Fibroblast of mammary gland (primary cell): ENCODE measurements around the gene VWF.

Experiments
- DNase-seq: peaks from one replicate; pipeline ENCODE4 v3.0.0-alpha.2; 2010; ENCODE audit warnings: low read depth
- H3K4me3 ChIP-seq: 2 replicates; pipeline ENCODE4 v1.5.1; 2011; ENCODE audit warnings: low read depth, mild to moderate bottlenecking, low read length, moderate library complexity; ENCODE audit not compliant: control insufficient read depth
- TF ChIP-seq, protein P1 (sequence below): conservative IDR thresholded peaks from 2 replicates; pipeline ENCODE4 v1.5.1; 2011; ENCODE audit warnings: low read depth, low read length, inconsistent platforms; ENCODE audit not compliant: control insufficient read depth, insufficient read depth

The VWF gene

GRCh38 chr12:5988659-5989116, 135.8 kb downstream of the VWF start:
- no peak overlapping the region for H3K4me3 ChIP-seq
- peak; percentile 71 for DNase-seq
- TF ChIP-seq, protein P1, sequence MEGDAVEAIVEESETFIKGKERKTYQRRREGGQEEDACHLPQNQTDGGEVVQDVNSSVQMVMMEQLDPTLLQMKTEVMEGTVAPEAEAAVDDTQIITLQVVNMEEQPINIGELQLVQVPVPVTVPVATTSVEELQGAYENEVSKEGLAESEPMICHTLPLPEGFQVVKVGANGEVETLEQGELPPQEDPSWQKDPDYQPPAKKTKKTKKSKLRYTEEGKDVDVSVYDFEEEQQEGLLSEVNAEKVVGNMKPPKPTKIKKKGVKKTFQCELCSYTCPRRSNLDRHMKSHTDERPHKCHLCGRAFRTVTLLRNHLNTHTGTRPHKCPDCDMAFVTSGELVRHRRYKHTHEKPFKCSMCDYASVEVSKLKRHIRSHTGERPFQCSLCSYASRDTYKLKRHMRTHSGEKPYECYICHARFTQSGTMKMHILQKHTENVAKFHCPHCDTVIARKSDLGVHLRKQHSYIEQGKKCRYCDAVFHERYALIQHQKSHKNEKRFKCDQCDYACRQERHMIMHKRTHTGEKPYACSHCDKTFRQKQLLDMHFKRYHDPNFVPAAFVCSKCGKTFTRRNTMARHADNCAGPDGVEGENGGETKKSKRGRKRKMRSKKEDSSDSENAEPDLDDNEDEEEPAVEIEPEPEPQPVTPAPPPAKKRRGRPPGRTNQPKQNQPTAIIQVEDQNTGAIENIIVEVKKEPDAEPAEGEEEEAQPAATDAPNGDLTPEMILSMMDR: peak; percentile 95

GRCh38 chr12:5988088-5988487, 136.4 kb downstream of the VWF start:
- TF ChIP-seq, protein P1: no peak
- no peak for DNase-seq
- H3K4me3 ChIP-seq: no peak overlapping the region

DNA sequence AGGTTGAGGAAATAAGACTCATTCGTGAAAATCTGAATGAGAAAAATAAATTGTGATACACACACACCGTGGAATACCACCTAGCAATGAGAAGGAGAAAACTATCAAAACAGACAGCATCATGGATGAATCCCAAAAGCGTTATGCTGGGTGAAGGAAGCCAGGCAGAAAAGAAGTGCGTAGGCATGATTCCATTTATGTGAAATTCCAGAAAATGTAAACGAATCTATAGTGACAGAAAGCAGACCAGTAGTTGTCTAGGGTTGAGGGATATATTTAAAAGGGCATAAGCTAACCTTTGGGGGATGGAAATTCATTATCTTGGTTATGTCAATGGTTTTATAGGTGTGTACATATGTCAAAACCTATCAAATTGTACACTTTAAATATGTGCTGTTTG, 136.9 kb downstream of the VWF start:
- DNase-seq: no peak
- TF ChIP-seq, protein P1: no peak
- H3K4me3 ChIP-seq: no peak overlapping the region

- DNase-seq: no peak
- TF ChIP-seq, protein P1: no peak
- no peak overlapping the region for H3K4me3 ChIP-seq
Observed at GRCh38 chr12:5985471-5985870, 139.0 kb downstream of the VWF start.

DNA sequence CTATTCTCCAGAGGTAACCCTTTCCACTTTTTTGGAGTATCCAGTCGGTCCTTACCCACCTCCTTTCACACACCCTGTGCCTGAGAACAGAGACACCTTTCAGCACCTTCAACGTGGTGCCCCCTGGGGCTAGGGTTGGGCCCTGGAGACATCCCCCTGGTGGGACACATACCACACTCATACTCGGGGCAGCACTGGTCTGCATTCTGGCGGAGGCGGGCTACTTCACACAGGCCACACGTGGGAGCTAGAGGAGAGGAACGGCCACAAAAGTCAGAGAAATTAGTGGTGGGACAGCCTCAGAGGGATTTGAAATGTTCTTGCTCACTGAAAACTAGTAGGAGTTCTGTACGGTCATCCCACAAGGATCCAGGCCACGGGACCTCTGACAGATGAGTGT, 139.6 kb downstream of the VWF start:
- DNase-seq: no peak
- TF ChIP-seq, protein P1: no peak
- no peak overlapping the region for H3K4me3 ChIP-seq

DNA sequence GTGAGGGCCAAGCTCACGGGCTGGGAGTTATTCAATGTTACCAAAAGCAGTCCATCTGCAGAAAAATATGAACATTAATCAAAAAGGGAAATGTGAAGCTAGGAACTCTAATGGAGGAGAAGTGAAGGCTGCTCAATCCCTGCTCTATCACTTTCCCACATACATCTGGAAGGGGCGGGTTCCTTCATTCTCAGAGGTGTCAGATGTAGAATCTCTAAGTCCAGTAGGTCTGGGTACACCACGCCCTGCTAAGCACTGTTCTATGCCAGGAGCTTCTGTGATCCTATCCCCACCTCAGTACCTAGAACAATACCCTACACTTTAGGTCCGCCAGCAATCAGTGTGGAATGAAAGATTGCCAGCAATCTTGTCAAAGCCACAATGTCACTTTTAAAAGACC, 142.4 kb downstream of the VWF start:
- TF ChIP-seq, protein P1: no peak
- DNase-seq: no peak
- no peak overlapping the region for H3K4me3 ChIP-seq

DNA sequence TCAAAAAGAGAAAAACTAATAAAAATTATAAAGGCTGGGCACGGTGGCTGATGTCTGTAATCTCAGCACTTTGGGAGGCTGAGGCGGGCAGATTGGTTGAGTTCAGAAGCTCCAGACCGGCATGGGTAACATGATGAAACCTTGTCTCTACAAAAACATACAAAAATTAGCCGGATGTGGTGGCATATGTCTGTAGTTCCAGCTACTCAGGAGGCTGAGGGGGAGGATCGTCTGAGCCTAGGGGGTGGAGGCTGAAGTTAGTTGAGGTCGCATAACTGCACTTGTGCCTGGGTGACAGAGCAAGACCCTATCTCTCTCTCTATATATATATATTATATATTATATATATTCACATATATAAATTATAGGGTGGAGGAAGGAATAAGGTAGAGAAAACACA, 146.9 kb downstream of the VWF start:
- DNase-seq: no peak

More for the DNA sequence above, 146.9 kb downstream of the VWF start:
- TF ChIP-seq, protein P1: no peak
- H3K4me3 ChIP-seq: no peak overlapping the region
